Globus pallidus (tissue), 1 donor: Measurements from ENCODE around the gene CYP11A1.
"Not testable (repeated sequence)": the region's sequence is repeated elsewhere in the genome, so short reads cannot be mapped to it uniquely, and the experiment has no call there.

Experiments used
- DNase-seq: peaks from one replicate; pipeline ENCODE4 v3.0.0-alpha.2; 2015; ENCODE audit warnings: low spot score

CYP11A1 gene

GRCh38 chr15:74374648-74375302, 7.3 kb upstream of the CYP11A1 start:
- DNase-seq: no peak

DNA sequence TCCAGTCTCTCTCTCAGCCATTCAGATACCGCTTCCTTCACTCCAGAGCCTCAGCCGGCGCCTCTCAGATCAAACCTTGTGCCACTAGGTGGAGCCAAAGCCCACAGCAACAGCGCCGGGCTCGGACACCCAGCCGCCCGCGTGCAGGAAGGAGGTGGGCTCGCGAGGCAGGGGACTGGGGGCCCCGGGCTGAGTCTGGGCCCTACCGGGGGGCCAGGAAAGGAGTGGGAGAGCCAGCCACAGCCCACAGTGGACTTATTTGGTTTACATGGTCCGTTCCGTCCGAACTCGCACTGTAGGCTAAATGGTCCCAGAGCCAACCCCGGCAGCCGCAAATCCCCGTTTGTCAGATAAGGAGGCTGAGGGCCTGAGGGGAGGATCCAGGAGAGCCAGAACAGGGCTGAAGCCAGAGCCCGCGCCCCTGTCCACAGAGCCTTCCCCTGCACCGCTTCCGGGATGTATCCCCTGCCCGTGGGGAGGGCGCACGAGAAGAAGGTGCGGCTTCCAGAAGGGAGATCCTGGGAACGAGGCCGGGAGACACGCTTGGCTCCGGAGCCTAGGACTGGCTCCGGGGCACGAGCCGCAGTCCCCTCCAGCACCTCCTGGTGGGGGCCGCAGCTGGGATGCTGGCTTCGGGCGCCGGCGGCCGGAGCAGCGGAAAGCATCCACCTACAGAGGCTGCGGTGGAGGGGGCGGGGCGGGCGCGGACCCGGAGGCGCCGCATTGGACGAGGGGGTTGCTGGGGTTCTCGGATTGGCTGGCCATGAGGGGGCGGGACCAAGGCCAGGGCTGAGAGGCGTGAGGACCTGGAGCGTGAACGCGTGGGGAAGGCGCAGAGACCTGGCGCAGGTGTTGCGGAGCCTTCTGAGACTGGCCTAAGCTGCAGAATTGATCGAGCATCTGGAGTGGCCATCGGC, 6.5 kb upstream of the CYP11A1 start:
- peak; percentile 82 for DNase-seq

- DNase-seq: no peak
Observed at GRCh38 chr15:74373056-74373650, 5.7 kb upstream of the CYP11A1 start.

DNA sequence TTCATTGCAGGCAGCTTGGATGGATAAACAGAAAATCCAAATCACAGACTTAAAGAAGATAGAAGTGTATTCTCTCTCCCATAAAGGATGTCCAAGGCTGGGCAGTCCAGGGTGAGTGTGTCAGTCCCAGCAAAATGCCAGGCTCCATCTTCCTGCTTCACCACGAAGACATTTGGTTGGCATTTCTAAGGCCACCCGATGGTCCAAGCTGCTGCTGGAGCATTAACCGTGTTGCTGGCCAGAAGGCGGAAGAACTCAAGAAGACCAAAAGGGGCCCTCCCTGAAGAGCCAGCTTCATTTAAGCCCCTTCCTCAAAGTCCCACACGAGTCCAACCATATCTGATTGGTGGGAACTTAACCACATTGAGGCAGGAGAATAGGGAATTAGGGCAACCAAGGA, 3.0 kb upstream of the CYP11A1 start:
- no peak for DNase-seq

- no peak for DNase-seq
Observed at GRCh38 chr15:74369756-74370155, 2.3 kb upstream of the CYP11A1 start.

GRCh38 chr15:74369084-74369745, 1.8 kb upstream of the CYP11A1 start:
- DNase-seq: no peak

DNA sequence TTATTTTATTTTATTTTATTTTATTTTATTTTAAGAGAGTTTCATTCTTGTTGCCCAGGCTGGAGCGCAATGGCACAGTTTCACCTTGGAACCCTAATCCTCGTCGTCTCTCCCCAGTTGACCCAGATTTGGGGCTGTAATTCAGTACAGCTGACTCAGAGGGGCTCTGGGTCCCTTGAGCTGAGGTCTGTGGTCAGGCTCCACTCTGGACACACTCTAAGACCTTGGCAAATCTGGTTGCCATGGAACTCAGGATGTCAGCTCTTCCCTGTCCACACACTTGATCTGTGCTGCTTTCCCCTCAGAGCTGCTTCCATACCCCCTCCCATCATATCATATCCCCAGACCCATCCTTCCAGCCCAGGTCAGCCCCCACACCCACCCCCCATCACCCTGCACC, 675 bp upstream of the CYP11A1 start:
- DNase-seq: no peak

- no peak for DNase-seq
Observed at GRCh38 chr15:74365598-74366445, 1.6 kb downstream of the CYP11A1 start.

DNA sequence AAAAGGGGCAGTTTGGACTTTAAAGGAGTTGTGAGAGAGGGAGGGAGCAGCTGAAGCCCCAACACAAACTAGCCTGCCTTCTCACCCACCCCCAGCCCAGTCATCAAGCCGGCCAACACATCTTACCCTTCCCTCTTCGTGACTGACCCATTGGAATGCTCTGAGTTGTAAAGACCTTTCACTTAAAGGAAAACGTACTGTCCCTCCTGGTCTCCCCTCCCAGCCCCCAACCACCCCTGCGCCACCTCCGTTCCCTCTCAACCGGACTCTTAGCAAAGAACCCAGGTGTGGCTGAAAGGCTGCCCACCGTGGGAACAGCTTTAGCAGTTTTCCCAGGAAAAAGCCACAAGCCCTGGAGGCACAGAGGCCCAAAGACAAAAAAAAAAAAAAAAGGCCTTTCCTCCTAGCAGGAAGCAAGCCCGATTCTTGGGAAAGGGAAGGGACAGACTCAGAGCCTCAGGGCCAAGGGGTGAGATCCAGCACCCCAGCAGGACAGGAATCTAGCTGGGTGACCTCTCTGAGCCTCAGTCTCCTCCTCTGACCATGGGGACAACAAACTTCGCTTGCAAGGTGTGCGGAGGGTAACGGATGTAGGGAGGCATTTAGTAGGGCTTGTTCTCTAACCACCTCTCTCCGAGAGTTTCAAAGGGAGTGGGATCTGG, 2.4 kb downstream of the CYP11A1 start:
- no peak for DNase-seq

DNA sequence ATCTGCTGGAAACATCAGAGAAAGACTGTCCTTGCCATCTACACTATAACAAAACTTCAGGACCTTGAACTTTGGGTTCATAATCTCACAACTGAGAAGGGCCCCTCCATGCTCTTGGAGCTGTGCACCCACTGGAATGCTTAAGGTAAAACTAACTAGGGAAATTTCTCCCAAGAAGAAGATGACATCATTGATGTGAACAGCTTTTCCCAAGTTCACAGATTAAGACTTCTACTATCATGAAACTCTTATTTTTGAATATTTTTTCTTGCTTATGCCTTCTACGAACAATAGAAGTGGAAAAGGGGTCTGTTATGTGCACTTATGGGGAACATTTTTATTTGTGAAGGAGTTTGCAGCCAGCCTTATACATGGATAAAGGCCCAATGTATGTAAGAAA, 5.0 kb downstream of the CYP11A1 start:
- DNase-seq: no peak

GRCh38 chr15:74360855-74361254, 6.6 kb downstream of the CYP11A1 start:
- DNase-seq: not testable (repeated sequence)

GRCh38 chr15:74359376-74359775, 8.1 kb downstream of the CYP11A1 start:
- not testable (repeated sequence) for DNase-seq

- not testable (repeated sequence) for DNase-seq
Observed at GRCh38 chr15:74357514-74357913, 9.9 kb downstream of the CYP11A1 start.

GRCh38 chr15:74356050-74356449, 11.4 kb downstream of the CYP11A1 start:
- not testable (repeated sequence) for DNase-seq

DNA sequence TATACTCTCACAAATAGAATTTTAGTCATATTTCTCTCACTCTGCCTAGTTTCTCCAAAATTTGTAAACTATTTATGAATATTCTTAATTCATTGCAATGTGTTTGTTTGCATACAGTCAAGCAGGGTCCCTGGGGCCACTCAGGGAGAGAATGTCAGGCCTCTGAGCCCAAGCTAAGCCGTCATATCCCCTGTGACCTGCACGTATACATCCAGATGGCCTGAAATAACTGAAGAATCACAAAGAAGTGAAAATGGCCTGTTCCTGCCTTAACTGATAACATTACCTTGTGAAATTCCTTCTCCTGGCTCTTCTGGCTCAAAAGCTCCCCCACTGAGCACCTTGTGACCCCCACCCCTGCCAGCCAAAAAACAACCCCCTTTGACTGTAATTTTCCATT, 13.5 kb downstream of the CYP11A1 start:
- DNase-seq: not testable (repeated sequence)

GRCh38 chr15:74352393-74352910, 15.0 kb downstream of the CYP11A1 start:
- DNase-seq: no peak

DNA sequence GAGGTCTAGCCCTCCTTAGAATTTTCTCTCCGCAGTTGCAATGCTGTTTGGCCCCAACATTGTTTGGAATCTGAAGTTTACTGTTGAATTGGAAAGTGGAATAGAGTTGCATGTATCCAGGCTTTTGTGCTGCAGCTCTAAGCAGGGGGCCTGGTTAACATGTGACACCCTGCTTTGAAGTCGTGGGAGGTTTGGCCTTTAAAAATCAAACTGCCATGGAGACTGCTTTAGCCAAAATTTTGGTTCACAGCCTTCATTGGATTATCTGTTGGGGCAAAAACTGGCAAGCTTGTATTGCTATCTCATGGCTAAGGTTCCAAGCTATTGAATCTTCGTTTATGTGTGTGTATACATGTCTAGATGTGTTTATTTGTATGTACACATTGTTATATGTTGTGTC, 15.8 kb downstream of the CYP11A1 start:
- no peak for DNase-seq

DNA sequence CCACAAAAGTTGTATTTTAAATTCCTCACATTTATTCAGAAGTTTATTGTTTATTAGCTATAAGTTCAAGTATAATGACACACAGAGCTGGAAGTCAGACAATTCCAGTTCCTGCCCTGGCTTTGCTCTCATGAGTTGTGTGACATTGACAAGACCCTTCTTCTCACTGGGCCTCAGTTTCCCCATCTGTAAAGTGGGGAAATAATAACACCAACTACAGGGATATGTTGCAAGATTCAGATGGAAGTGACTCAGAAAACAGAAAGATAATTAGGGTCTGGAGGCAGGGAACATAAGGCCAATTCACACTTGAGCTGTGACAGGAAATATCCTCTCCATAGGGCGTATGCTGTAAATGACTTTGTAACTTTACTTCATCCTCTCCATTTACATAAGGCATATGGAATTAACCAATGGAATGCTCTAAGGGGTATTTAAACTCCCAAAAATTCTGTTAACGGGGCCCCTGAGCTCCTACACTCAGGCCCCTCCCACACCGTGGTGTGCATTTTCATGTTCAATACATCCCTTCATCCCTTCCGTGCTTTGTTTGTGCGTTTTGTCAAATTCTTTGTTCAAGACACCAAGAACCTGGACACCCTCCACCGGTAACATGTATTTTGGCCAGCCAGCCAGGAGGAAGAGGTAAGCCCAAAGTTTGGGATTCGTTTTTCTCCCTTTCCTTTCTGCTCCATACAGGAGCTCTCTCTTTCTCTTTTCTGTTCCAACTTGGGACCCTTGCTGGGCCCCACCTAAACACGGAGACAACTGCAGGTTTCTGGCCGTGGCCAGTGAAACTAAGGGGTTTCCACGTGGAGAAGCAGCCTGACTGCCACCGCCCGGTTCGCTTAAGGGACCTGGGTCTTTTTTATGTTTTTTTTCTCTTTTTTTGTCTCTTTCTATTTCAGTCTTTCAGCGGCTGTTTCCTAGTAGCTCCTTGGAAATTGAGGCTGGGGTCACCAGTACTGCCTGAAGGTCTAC, 16.9 kb downstream of the CYP11A1 start:
- DNase-seq: no peak

DNA sequence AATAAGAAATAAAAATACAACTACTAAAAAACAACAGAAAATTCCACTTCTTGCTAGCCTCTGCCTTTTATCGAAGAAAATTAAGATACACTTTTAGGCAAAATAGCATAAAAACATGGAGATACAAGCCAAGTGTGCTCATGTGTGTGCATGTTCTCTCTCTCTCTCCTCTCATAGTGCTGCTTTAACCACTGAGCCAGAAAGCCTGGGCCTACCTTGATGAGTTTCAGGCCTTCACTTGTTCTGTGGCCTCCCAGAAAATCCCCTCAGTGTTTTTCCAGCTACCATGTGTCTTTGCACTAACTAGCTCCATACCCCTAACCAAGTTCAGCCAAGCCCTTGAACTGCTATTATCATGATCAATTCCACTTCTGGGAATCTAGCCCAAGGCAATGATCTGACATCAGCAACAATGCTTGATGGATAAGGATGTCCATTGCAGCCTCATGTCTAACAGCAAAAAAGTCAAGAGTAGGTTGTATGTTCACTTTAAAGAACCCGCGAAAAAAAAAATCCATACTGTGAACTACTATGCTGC, 18.1 kb downstream of the CYP11A1 start:
- no peak for DNase-seq
